H1 (cell line): ENCODE data around the gene ENPP3. TPM values are rescaled to one million over a fixed set of nuclear protein-coding genes. Genes with fewer than 3 reads are reported as not detected.

Source experiments
- ASH2L ChIP-seq: fragments of 200-600, 300-600 bp; sonication (generic); IDR thresholded peaks from one replicate; pipeline ENCODE4 v1.7.1; 2017; ENCODE audit warnings: low read length
- CHD7 ChIP-seq: fragments of 300-600 bp; sonication (generic); IDR thresholded peaks from 2 replicates; pipeline ENCODE4 v1.7.1; 2012; ENCODE audit warnings: low read length, moderate library complexity, mild to moderate bottlenecking, inconsistent platforms; ENCODE audit not compliant: insufficient replicate concordance
- EGR1 ChIP-seq: IDR thresholded peaks from 2 replicates; pipeline ENCODE4 v1.6.1; 2011; ENCODE audit warnings: low read depth, low read length, borderline replicate concordance
- RAD21 ChIP-seq, 2 experiments: IDR thresholded peaks in 1 of 2; conservative IDR thresholded peaks in 1 of 2; 2 replicates each; pipeline ENCODE4 v1.6.1; 2011; ENCODE audit warnings: low read depth in 2 of 2, low read length in 2 of 2, improper control_type of control experiment in 1 of 2, inconsistent platforms in 1 of 2, mild to moderate bottlenecking in 1 of 2, moderate library complexity in 1 of 2
- SIN3A ChIP-seq, 2 experiments: IDR thresholded peaks in 1 of 2; conservative IDR thresholded peaks in 1 of 2; 2 replicates each; pipeline ENCODE4 v1.6.1; 2011 to 2012; ENCODE audit warnings: low read length in 2 of 2, improper control_type of control experiment in 1 of 2, low read depth in 1 of 2, mild to moderate bottlenecking in 1 of 2
- TBP ChIP-seq: IDR thresholded peaks from 2 replicates; pipeline ENCODE4 v1.6.1; 2011; ENCODE audit warnings: low read depth, low read length, improper control_type of control experiment
- polyA plus RNA-seq, 7 experiments: library from polyadenylated mRNA; depleted of rRNA in 3 of 7; stranded (reverse) in 5 of 7; unstranded in 2 of 7; fragments of >200 nt in 5 of 7; fragments of 200-250 nt in 2 of 7; gene quantifications; 1 replicate in 5 of 7; 2 replicates in 1 of 7; 4 replicates in 1 of 7; pipeline versions ENCODE4 v1.2.1 to v1.2.3, GENCODE V29; 2011 to 2013; ENCODE audit warnings: missing spikeins in 2 of 7, mixed read lengths in 2 of 7
- total RNA-seq: library from RNA; stranded (reverse); fragmentation: NEBNext Ultra II Directional; extraction: Animal tissue kit (Norgen Biotek cat#: 25700); gene quantifications from 2 replicates; pipeline ENCODE4 v1.2.1, GENCODE V29; 2021

The ENPP3 gene
- total and polyA plus RNA-seq, 2 of the 8 experiments (the other 6 are each of a cell fraction or from before 2014, with no cell fraction given), result 0.11 TPM; not detected in 1

GRCh38 chr6:131654326-131654725 lies 17.2 kb downstream of the ENPP3 start (continued):
- TF ChIP-seq CHD7, result no peak
- no peak for TF ChIP-seq TBP
- TF ChIP-seq ASH2L, result no peak
- no peak for TF ChIP-seq EGR1
- no peak for TF ChIP-seq RAD21 (IDR thresholded peaks at IDR 0.05 in 1 of 2, conservative IDR thresholded peaks at IDR 0.05 in 1 of 2; ENCODE audit: low read depth in 2 of 2, low read length in 2 of 2)
- TF ChIP-seq SIN3A (conservative IDR thresholded peaks at IDR 0.05 in 1 of 2, IDR thresholded peaks at IDR 0.05 in 1 of 2; ENCODE audit: low read depth in 1 of 2, low read length in 2 of 2), result no peak
